Measurements from ENCODE around the gene PTPRD. TPM values are rescaled to one million over a fixed set of nuclear protein-coding genes. Genes with fewer than 3 reads are reported as not detected.
A peak's percentile ranks its signal among the peaks of the same experiment; 100 is the strongest.

The PTPRD gene
- total RNA-seq, 1 donor from 2014 or later: 139 TPM

DNA sequence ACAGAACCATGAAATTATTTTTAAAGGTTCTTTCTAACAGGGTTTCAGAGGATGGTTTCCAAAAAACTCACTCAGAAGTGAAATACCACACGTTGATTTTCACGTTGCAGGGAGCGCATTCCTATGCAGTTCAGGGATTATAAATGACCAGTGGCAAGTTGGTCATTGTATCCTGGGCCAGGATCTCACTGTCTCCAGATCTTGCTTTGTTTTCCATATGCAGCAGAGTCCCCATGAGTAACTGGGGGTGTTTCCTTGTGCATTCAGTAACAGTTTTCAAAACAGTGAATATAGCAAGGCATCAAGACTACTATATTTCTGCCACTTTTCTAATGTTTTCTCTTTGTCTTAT is 1748.3 kb downstream of the PTPRD start:
- Mint-ChIP-seq H3K27ac (ENCODE audit: unreplicated experiment) (peak overlapping the region; percentile 48), H3K9me3 (no peaks in the 10 kb centered on the region), H3K36me3 (ENCODE audit: low read depth) (no peaks in the 10 kb centered on the region), H3K4me3 (no peak overlapping the region), H3K4me1 (peaks cover 31% of the 10 kb centered on the region), H3K27me3 (ENCODE audit: low read depth) (no peaks in the 10 kb centered on the region)
- TF ChIP-seq CTCF (conservative IDR thresholded peaks at IDR 0.05): no peak
- DNase-seq (ENCODE audit: low read depth, low spot score): no peak

DNA sequence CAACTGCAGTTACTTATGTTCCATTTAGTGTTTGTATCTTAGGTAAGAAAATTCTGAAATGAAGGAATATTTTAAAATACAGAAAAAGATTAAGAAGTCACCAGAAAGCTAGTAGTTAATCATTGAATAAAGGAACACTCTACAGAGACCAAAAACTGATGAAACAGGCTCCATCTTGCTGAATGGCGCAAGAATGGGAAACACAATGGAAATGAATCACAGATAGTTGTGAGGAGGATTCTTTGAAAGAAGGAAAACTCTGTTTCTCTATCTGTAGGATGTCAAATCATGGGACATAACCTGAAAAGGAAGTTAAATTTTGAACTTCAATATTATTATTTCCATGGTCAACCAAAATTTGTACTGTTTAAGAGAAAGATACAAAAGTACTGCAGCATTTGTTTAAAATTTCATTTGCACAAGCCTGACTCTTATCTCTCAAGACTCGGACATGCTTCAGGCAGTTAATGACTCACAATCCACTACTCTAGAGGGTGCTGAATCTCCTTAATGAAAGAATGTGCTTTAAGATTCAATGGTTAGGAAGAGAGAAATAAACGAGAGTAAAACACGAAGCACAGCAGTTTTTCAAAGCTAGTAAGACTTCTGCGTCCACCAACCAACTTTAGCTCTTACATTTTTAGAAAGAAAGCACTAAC is 1748.8 kb downstream of the PTPRD start:
- no peak for DNase-seq (ENCODE audit: low read depth, low spot score)
- H3K4me3 Mint-ChIP-seq: no peak overlapping the region
- no peaks in the 10 kb centered on the region for H3K9me3 Mint-ChIP-seq
- H3K36me3 Mint-ChIP-seq (ENCODE audit: low read depth): no peaks in the 10 kb centered on the region
- H3K27me3 Mint-ChIP-seq (ENCODE audit: low read depth): peaks cover 2% of the 10 kb centered on the region
- H3K27ac Mint-ChIP-seq (ENCODE audit: unreplicated experiment): peak overlapping the region; percentile 48
- H3K4me1 Mint-ChIP-seq: peaks cover 32% of the 10 kb centered on the region
- no peak for TF ChIP-seq CTCF (conservative IDR thresholded peaks at IDR 0.05)

DNA sequence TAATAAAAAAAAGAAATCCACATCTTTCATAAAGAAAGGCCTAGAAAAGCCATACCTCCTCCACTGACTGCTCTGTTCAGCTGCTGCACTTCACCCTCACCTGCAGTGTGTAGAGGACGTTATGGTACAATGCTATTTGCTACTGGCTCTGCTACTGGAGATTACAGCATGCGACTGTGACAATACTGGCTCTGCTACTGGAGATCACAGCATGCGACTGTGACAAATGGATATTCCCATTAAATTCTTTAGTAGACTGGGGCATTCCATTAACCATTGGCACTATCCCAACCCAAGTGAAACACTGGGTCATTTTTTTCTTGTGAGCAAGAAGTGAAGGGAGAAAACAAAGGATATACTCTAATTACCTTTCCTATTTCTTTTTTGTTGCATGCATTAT is 1749.7 kb downstream of the PTPRD start:
- peaks cover 33% of the 10 kb centered on the region for H3K4me1 Mint-ChIP-seq
- H3K36me3 Mint-ChIP-seq (ENCODE audit: low read depth): no peaks in the 10 kb centered on the region
- DNase-seq (ENCODE audit: low read depth, low spot score): no peak
- H3K9me3 Mint-ChIP-seq: no peaks in the 10 kb centered on the region
- TF ChIP-seq CTCF (conservative IDR thresholded peaks at IDR 0.05): no peak
- peaks cover 2% of the 10 kb centered on the region for H3K27me3 Mint-ChIP-seq (ENCODE audit: low read depth)
- no peak overlapping the region for H3K27ac Mint-ChIP-seq (ENCODE audit: unreplicated experiment)
- H3K4me3 Mint-ChIP-seq: no peak overlapping the region

DNA sequence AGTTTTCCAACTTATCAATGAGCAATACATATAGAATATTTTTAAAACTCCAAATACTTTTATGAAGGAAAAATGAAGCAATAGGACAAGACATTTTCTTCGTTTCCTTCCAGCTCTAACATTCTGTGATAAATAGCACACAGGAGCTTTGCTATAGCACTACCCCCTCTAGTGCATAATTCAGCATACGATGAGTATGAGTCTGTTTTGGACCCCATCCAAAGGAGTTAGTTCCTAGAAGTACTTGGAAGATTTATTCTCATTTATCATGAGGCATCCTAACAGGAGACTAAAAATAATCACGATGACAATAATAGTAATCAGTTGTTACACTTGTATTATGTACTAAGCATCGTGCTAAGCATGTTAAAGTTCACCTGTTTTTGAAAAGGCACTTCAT is 1751.9 kb downstream of the PTPRD start:
- no peak for DNase-seq (ENCODE audit: low read depth, low spot score)
- Mint-ChIP-seq H3K4me1 (peaks cover 30% of the 10 kb centered on the region), H3K27me3 (ENCODE audit: low read depth) (peaks cover 2% of the 10 kb centered on the region), H3K4me3 (no peak overlapping the region), H3K36me3 (ENCODE audit: low read depth) (no peaks in the 10 kb centered on the region), H3K27ac (ENCODE audit: unreplicated experiment) (no peak overlapping the region), H3K9me3 (no peaks in the 10 kb centered on the region)
- TF ChIP-seq CTCF (conservative IDR thresholded peaks at IDR 0.05): no peak

GRCh38 chr9:8860086-8860485 is 1752.7 kb downstream of the PTPRD start:
- peaks cover 2% of the 10 kb centered on the region for H3K27me3 Mint-ChIP-seq (ENCODE audit: low read depth)
- no peaks in the 10 kb centered on the region for H3K9me3 Mint-ChIP-seq
- H3K4me1 Mint-ChIP-seq: peaks cover 37% of the 10 kb centered on the region

More at GRCh38 chr9:8860086-8860485, 1752.7 kb downstream of the PTPRD start:
- TF ChIP-seq CTCF (conservative IDR thresholded peaks at IDR 0.05): no peak
- peak overlapping the region; percentile 95 for H3K4me3 Mint-ChIP-seq
- DNase-seq (ENCODE audit: low read depth, low spot score): no peak
- no peaks in the 10 kb centered on the region for H3K36me3 Mint-ChIP-seq (ENCODE audit: low read depth)
- H3K27ac Mint-ChIP-seq (ENCODE audit: unreplicated experiment): no peak overlapping the region

All from neural crest cell (in vitro differentiated cells).